ENCODE results near the gene OSTF1.

DNA sequence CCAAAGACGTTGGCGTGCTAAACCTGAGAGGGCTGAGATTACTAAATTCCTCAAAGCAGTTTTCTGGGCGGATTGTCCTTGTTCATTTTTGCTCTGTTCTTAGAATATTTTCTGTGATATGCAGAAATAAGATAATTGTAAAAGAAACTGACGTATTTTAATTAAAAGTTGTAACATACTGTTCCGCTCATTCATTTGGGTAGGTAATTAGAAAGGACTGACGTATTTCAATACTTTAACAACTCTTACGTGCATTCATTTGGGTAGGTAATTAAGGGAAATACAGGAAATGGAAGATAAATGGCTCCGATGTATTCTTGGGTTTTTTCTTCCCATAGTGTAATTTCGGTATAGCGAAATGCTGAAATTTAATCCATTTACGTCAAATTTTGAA lies 1.1 kb downstream of the OSTF1 start:
- no peak for TF ChIP-seq EP300 (conservative IDR thresholded peaks at IDR 0.05; ENCODE audit: poor library complexity, severe bottlenecking)
- TF ChIP-seq POLR2AphosphoS5 (IDR thresholded peaks at IDR 0.05) = no peak
- TF ChIP-seq, protein P1, sequence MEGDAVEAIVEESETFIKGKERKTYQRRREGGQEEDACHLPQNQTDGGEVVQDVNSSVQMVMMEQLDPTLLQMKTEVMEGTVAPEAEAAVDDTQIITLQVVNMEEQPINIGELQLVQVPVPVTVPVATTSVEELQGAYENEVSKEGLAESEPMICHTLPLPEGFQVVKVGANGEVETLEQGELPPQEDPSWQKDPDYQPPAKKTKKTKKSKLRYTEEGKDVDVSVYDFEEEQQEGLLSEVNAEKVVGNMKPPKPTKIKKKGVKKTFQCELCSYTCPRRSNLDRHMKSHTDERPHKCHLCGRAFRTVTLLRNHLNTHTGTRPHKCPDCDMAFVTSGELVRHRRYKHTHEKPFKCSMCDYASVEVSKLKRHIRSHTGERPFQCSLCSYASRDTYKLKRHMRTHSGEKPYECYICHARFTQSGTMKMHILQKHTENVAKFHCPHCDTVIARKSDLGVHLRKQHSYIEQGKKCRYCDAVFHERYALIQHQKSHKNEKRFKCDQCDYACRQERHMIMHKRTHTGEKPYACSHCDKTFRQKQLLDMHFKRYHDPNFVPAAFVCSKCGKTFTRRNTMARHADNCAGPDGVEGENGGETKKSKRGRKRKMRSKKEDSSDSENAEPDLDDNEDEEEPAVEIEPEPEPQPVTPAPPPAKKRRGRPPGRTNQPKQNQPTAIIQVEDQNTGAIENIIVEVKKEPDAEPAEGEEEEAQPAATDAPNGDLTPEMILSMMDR (IDR thresholded peaks at IDR 0.05; ENCODE audit: poor library complexity, severe bottlenecking) = no peak
- no peak for TF ChIP-seq TAF1 (IDR thresholded peaks at IDR 0.05; ENCODE audit: low read depth)
- TF ChIP-seq EZH2 (IDR thresholded peaks at IDR 0.05; ENCODE audit: borderline replicate concordance, insufficient read depth, low read length, poor library complexity, severe bottlenecking) = no peak
- TF ChIP-seq, protein P2, sequence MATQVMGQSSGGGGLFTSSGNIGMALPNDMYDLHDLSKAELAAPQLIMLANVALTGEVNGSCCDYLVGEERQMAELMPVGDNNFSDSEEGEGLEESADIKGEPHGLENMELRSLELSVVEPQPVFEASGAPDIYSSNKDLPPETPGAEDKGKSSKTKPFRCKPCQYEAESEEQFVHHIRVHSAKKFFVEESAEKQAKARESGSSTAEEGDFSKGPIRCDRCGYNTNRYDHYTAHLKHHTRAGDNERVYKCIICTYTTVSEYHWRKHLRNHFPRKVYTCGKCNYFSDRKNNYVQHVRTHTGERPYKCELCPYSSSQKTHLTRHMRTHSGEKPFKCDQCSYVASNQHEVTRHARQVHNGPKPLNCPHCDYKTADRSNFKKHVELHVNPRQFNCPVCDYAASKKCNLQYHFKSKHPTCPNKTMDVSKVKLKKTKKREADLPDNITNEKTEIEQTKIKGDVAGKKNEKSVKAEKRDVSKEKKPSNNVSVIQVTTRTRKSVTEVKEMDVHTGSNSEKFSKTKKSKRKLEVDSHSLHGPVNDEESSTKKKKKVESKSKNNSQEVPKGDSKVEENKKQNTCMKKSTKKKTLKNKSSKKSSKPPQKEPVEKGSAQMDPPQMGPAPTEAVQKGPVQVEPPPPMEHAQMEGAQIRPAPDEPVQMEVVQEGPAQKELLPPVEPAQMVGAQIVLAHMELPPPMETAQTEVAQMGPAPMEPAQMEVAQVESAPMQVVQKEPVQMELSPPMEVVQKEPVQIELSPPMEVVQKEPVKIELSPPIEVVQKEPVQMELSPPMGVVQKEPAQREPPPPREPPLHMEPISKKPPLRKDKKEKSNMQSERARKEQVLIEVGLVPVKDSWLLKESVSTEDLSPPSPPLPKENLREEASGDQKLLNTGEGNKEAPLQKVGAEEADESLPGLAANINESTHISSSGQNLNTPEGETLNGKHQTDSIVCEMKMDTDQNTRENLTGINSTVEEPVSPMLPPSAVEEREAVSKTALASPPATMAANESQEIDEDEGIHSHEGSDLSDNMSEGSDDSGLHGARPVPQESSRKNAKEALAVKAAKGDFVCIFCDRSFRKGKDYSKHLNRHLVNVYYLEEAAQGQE (IDR thresholded peaks at IDR 0.05; ENCODE audit: borderline replicate concordance) = no peak
- no peak for TF ChIP-seq RAD21 (conservative IDR thresholded peaks at IDR 0.05)
- TF ChIP-seq SMC3 (conservative IDR thresholded peaks at IDR 0.05; ENCODE audit: poor library complexity) = no peak
- TF ChIP-seq MXI1 (conservative IDR thresholded peaks at IDR 0.05; ENCODE audit: poor library complexity, severe bottlenecking) = no peak
